Endothelial cell of umbilical vein (primary cell): Measurements from ENCODE around the gene RASAL2. TPM values are rescaled to one million over a fixed set of nuclear protein-coding genes. Genes with fewer than 3 reads are reported as not detected.

Source experiments
- BruUV-seq: library from RNA; stranded (reverse); fragments of 400-500 nt; replicated peaks from 2 replicates; lab custom pipeline; 2021; lab: Mats Ljungman, UMichigan
- CTCF ChIA-PET: fragments of 300-600, 350-600 bp; sonication (Branson Sonifier 250); formaldehyde crosslinking; loops from one replicate; lab custom pipeline; 2021; ENCODE audit warnings: antibody characterized with exemption, inconsistent platforms; lab: Charles Lee
- POLR2A ChIA-PET: fragments of 300-600, 350-600 bp; sonication (Branson Sonifier 250); formaldehyde crosslinking; loops from one replicate; lab custom pipeline; 2021; ENCODE audit warnings: antibody characterized with exemption, inconsistent platforms; lab: Charles Lee
- DNase-seq: peaks from one replicate; pipeline ENCODE4 v3.0.0-alpha.2; 2011; ENCODE audit warnings: low read depth, low spot score
- FAIRE-seq: peaks from 2 replicates; lab custom pipeline; 2011; peaks lifted over from hg19 to GRCh38; lab: Jason Lieb, UNC
- H2AFZ ChIP-seq: 2 replicates; pipeline ENCODE4 v1.6.0; 2012; ENCODE audit warnings: low read depth, low read length, control low read depth, inconsistent platforms
- H3K27ac ChIP-seq: 2 replicates; pipeline ENCODE4 v1.5.1; 2011; ENCODE audit warnings: low read depth, mild to moderate bottlenecking, control low read depth, low read length, moderate library complexity; ENCODE audit not compliant: insufficient read depth
- H3K27me3 ChIP-seq, 2 experiments: 2 replicates each; pipeline versions ENCODE4 v1.6.0 to v1.6.1; 2011; ENCODE audit warnings: low read length in 2 of 2, mixed read lengths in 1 of 2; ENCODE audit not compliant: control insufficient read depth in 2 of 2, insufficient read depth in 2 of 2
- H3K36me3 ChIP-seq, 2 experiments: 2 replicates in 1 of 2; 3 replicates in 1 of 2; pipeline ENCODE4 v1.5.1; 2011; ENCODE audit warnings: low read length in 2 of 2, mild to moderate bottlenecking in 1 of 2, moderate library complexity in 1 of 2; ENCODE audit not compliant: control insufficient read depth in 2 of 2, insufficient read depth in 2 of 2; ENCODE audit errors: extremely low read depth in 1 of 2
- H3K4me1 ChIP-seq: 3 replicates; pipeline ENCODE4 v1.5.1; 2011; ENCODE audit warnings: mild to moderate bottlenecking, low read length; ENCODE audit not compliant: control insufficient read depth, insufficient read depth; ENCODE audit errors: extremely low read depth
- H3K4me2 ChIP-seq: 2 replicates; pipeline ENCODE4 v1.6.1; 2011; ENCODE audit warnings: low read length, control low read depth, mixed read lengths; ENCODE audit not compliant: insufficient read depth
- H3K4me3 ChIP-seq, 3 experiments: fragments of 200-600 bp in 1 of 3; sonication (generic), shearing (Covaris generic) in 1 of 3; replicated peaks in 1 of 3; 2 replicates each; pipeline ENCODE4 v1.5.1; 2011 to 2016; ENCODE audit warnings: control low read depth in 3 of 3, low read length in 3 of 3, mild to moderate bottlenecking in 2 of 3, inconsistent platforms in 1 of 3, low read depth in 1 of 3, moderate library complexity in 1 of 3; ENCODE audit not compliant: insufficient read depth in 1 of 3
- H3K79me2 ChIP-seq: 2 replicates; pipeline ENCODE4 v1.6.0; 2012; ENCODE audit warnings: low read length, inconsistent platforms; ENCODE audit not compliant: control insufficient read depth, insufficient read depth
- H3K9ac ChIP-seq: replicated peaks from 2 replicates; pipeline ENCODE3; 2011; ENCODE audit warnings: low read length, control low read depth; ENCODE audit not compliant: insufficient read depth; ENCODE audit errors: extremely low read depth
- H3K9me1 ChIP-seq: replicated peaks from 3 replicates; pipeline ENCODE4 v1.6.0; 2011; ENCODE audit warnings: mild to moderate bottlenecking, low read length; ENCODE audit not compliant: control insufficient read depth, insufficient read depth; ENCODE audit errors: extremely low read depth
- H3K9me3 ChIP-seq: replicated peaks from 2 replicates; pipeline ENCODE4 v1.5.1; 2012; ENCODE audit warnings: low read length, inconsistent platforms; ENCODE audit not compliant: control insufficient read depth, insufficient read depth
- H4K20me1 ChIP-seq: replicated peaks from 2 replicates; pipeline ENCODE3; 2011; ENCODE audit warnings: mild to moderate bottlenecking, low read length; ENCODE audit not compliant: control insufficient read depth, insufficient read depth; ENCODE audit errors: extremely low read depth
- CTCF ChIP-seq, 2 donors: IDR thresholded peaks; 1 replicate in 1 of 2; 2 replicates in 1 of 2; pipeline ENCODE4 v1.5.1; 2011; ENCODE audit warnings: low read length in 2 of 2, mild to moderate bottlenecking in 2 of 2, moderate library complexity in 2 of 2, control low read depth in 1 of 2, inconsistent platforms in 1 of 2, low read depth in 1 of 2; ENCODE audit not compliant: insufficient read depth in 1 of 2; ENCODE audit errors: extremely low read depth in 1 of 2
- EZH2 ChIP-seq: IDR thresholded peaks from 2 replicates; pipeline ENCODE4 v1.6.1; 2012; ENCODE audit warnings: borderline replicate concordance, low read depth, mild to moderate bottlenecking, moderate library complexity, low read length, inconsistent platforms; ENCODE audit not compliant: severe bottlenecking
- FOS ChIP-seq: IDR thresholded peaks from 2 replicates; pipeline ENCODE4 v1.6.1; 2011; ENCODE audit warnings: mild to moderate bottlenecking, low read length, moderate library complexity, borderline replicate concordance; ENCODE audit not compliant: insufficient read depth
- GATA2 ChIP-seq: IDR thresholded peaks from 2 replicates; pipeline ENCODE4 v1.7.0; 2011; ENCODE audit warnings: low read depth, mild to moderate bottlenecking, moderate library complexity, mixed read lengths, low read length; ENCODE audit not compliant: insufficient read length, insufficient read depth
- JUN ChIP-seq: IDR thresholded peaks from 2 replicates; pipeline ENCODE4 v1.6.1; 2011; ENCODE audit warnings: borderline replicate concordance, low read depth; ENCODE audit not compliant: insufficient read length, insufficient read depth
- MAX ChIP-seq: IDR thresholded peaks from 2 replicates; pipeline ENCODE4 v1.6.1; 2011; ENCODE audit not compliant: insufficient read depth, insufficient read length
- MYC ChIP-seq: IDR thresholded peaks from one replicate; pipeline ENCODE4 v1.6.1; 2011; ENCODE audit warnings: mild to moderate bottlenecking, low read depth, low read length
- POLR2A ChIP-seq: IDR thresholded peaks from 2 replicates; pipeline ENCODE4 v1.6.1; 2012; ENCODE audit warnings: low read depth, mild to moderate bottlenecking, control low read depth, low read length
- POLR2AphosphoS5 ChIP-seq: IDR thresholded peaks from 2 replicates; pipeline ENCODE4 v1.6.1; 2012; ENCODE audit warnings: low read depth, mild to moderate bottlenecking, control low read depth, low read length, moderate library complexity; ENCODE audit not compliant: insufficient read depth
- dilution Hi-C: fragments of 300-500 bp; cut with MboI; formaldehyde crosslinking; loops from one replicate; pipeline ENCODE4 v1.15.0; 2019; ENCODE audit warnings: low sequenced_read_pairs; ENCODE audit not compliant: extremely low pct_ligation_motif_present
- intact Hi-C: fragments of 100-400 bp; cut with micrococcal nuclease; formaldehyde crosslinking; loops from one replicate; pipeline ENCODE4 v1.10.0; 2022
- polyA plus RNA-seq, 4 experiments: library from polyadenylated mRNA; depleted of rRNA in 3 of 4; stranded (reverse) in 3 of 4; unstranded in 1 of 4; fragments of >200 nt; gene quantifications; 2 replicates each; pipeline versions ENCODE4 v1.2.1 to v1.2.3, GENCODE V29; 2011 to 2012; ENCODE audit warnings: missing spikeins in 1 of 4
- total RNA-seq: library from RNA; stranded (reverse); gene quantifications from 2 replicates; pipeline ENCODE4 v1.2.3, GENCODE V29; 2021

Gene RASAL2
- total and polyA plus RNA-seq, 2 donors (not counting 3 experiments of a cell fraction or from before 2014, with no cell fraction given): 12.5 to 15.5 TPM

GRCh38 chr1:178504286-178504685 lies 410.4 kb downstream of the RASAL2 start:
- dilution Hi-C loops: no loop called here
- TF ChIP-seq GATA2 (no peak), POLR2AphosphoS5 (no peak), FOS (no peak), JUN (no peak), EZH2 (no peak)

GRCh38 chr1:178506177-178506576 lies 412.3 kb downstream of the RASAL2 start:
- no TSS peak for BruUV-seq
- FAIRE-seq (no peak), DNase-seq (no peak)
- Histone ChIP-seq H3K9me1 (no peaks in the 10 kb centered on the region), H3K4me3 (no peak overlapping the region), H3K4me2 (no peak overlapping the region), H3K79me2 (no peaks in the 10 kb centered on the region), H2AFZ (no peak overlapping the region), H3K9ac (no peak overlapping the region), H3K36me3 (no peaks in the 10 kb centered on the region), H4K20me1 (no peaks in the 10 kb centered on the region), H3K27ac (no peak overlapping the region), H3K27me3 (no peaks in the 10 kb centered on the region), H3K9me3 (no peaks in the 10 kb centered on the region), H3K4me1 (no peaks in the 10 kb centered on the region)
- CTCF ChIA-PET: interaction anchor here (0.9 to 10.5 kb wide), 5 partner anchors 11 to 208 kb away, joined by 3 to 240 read pairs (median 3); no protein-coding TSS in a partner anchor
- intact Hi-C loops (no loop called here), dilution Hi-C loops (no loop called here)
- no peak for TF ChIP-seq POLR2A
- no peak for TF ChIP-seq EZH2
- no peak for TF ChIP-seq CTCF (IDR thresholded peaks at IDR 0.05; ENCODE audit: extremely low read depth in 1 of 2, insufficient read depth in 1 of 2, low read depth in 1 of 2, low read length in 2 of 2)
- no peak for TF ChIP-seq JUN
- no peak for TF ChIP-seq GATA2
- no peak for TF ChIP-seq POLR2AphosphoS5
- no peak for TF ChIP-seq FOS
- no peak for TF ChIP-seq MAX
- no peak for TF ChIP-seq MYC
- POLR2A ChIA-PET: no interaction called here

More at GRCh38 chr1:178504286-178504685, 410.4 kb downstream of the RASAL2 start:
- H3K4me3 ChIP-seq: no peak overlapping the region
- no peaks in the 10 kb centered on the region for H3K9me3 ChIP-seq
- H3K27ac ChIP-seq: no peak overlapping the region
- POLR2A ChIA-PET: no interaction called here
- intact Hi-C loops: loop anchor here (5.0 kb wide), 1 partner anchor 132 kb away; no protein-coding TSS in a partner anchor
- no peak overlapping the region for H3K9ac ChIP-seq
- no peaks in the 10 kb centered on the region for H3K27me3 ChIP-seq
- no peaks in the 10 kb centered on the region for H4K20me1 ChIP-seq
- no peaks in the 10 kb centered on the region for H3K79me2 ChIP-seq
- no peaks in the 10 kb centered on the region for H3K9me1 ChIP-seq
- H2AFZ ChIP-seq: no peak overlapping the region
- DNase-seq (no peak), FAIRE-seq (no peak)
- no TSS peak for BruUV-seq
- no peak overlapping the region for H3K4me2 ChIP-seq
- CTCF ChIA-PET: interaction anchor here (1.0 to 10.5 kb wide), 4 partner anchors 26 to 206 kb away, joined by 3 to 240 read pairs (median 50); no protein-coding TSS in a partner anchor
- no peaks in the 10 kb centered on the region for H3K36me3 ChIP-seq
- no peaks in the 10 kb centered on the region for H3K4me1 ChIP-seq
